Suprapubic skin (tissue), 4 donors: ENCODE data around the gene ZNF808.

Source experiments
- POLR2A ChIP-seq, 2 donors: fragments of 450-650 bp; IDR thresholded peaks; one replicate each; pipeline ENCODE4 v1.6.1; 2017; ENCODE audit warnings: antibody characterized with exemption in 2 of 2, mild to moderate bottlenecking in 2 of 2, moderate library complexity in 2 of 2
- POLR2AphosphoS5 ChIP-seq, 3 donors: sonication (generic); formaldehyde crosslinking; IDR thresholded peaks; one replicate each; pipeline ENCODE4 v1.6.1; 2017; ENCODE audit warnings: antibody characterized with exemption in 3 of 3
- TF ChIP-seq, protein P1 (sequence below), 2 donors: fragments of 200-600 bp in 1 of 2; fragments of 450-650 bp in 1 of 2; sonication (generic) in 1 of 2; IDR thresholded peaks; one replicate each; pipeline ENCODE4 v1.5.1; 2016 to 2019; ENCODE audit warnings: antibody characterized with exemption in 2 of 2, mild to moderate bottlenecking in 1 of 2, moderate library complexity in 1 of 2

DNA sequence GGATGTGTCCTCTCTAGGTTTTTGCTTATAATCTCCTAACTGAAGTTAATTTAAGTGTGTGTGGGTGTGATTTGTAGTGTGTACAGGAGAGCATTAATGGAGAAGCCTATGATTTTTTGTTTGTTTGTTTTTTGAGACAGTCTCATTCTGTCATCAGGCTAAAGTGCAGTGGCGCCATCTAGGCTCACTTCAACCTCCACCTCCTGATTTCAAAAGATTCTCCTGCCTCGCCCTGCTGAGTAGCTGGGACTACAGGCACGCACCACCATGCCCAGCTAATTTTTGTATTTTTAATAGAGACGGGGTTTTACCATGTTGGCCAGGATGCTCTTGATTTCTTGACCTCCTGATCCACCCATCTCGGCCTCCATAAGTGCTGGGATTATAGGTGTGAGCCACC, 63.3 kb downstream of the ZNF808 start:
- TF ChIP-seq POLR2A (IDR thresholded peaks at IDR 0.05) (no peak), POLR2AphosphoS5 (IDR thresholded peaks at IDR 0.05) (no peak)
- TF ChIP-seq, protein P1, sequence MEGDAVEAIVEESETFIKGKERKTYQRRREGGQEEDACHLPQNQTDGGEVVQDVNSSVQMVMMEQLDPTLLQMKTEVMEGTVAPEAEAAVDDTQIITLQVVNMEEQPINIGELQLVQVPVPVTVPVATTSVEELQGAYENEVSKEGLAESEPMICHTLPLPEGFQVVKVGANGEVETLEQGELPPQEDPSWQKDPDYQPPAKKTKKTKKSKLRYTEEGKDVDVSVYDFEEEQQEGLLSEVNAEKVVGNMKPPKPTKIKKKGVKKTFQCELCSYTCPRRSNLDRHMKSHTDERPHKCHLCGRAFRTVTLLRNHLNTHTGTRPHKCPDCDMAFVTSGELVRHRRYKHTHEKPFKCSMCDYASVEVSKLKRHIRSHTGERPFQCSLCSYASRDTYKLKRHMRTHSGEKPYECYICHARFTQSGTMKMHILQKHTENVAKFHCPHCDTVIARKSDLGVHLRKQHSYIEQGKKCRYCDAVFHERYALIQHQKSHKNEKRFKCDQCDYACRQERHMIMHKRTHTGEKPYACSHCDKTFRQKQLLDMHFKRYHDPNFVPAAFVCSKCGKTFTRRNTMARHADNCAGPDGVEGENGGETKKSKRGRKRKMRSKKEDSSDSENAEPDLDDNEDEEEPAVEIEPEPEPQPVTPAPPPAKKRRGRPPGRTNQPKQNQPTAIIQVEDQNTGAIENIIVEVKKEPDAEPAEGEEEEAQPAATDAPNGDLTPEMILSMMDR (IDR thresholded peaks at IDR 0.05): no peak
